Suprapubic skin (tissue), 4 donors: Measurements from ENCODE around the gene PIEZO1. TPM values are rescaled to one million over a fixed set of nuclear protein-coding genes. Genes with fewer than 3 reads are reported as not detected.

Experiments used
- DNase-seq, 2 donors: peaks; one replicate each; pipeline ENCODE4 v3.0.0-alpha.2; 2019; ENCODE audit warnings: low spot score in 2 of 2
- H3K27ac ChIP-seq: fragments of 200-600 bp; sonication (generic); one replicate; pipeline ENCODE4 v1.5.1; 2019
- H3K27me3 ChIP-seq: fragments of 200-600 bp; sonication (generic); one replicate; pipeline ENCODE4 v1.5.1; 2019
- H3K36me3 ChIP-seq: fragments of 200-600 bp; sonication (generic); one replicate; pipeline ENCODE4 v1.5.1; 2019
- H3K4me1 ChIP-seq: fragments of 200-600 bp; sonication (generic); one replicate; pipeline ENCODE4 v1.5.1; 2019
- H3K4me3 ChIP-seq: fragments of 200-600 bp; sonication (generic); one replicate; pipeline ENCODE4 v1.5.1; 2019; ENCODE audit warnings: mild to moderate bottlenecking
- H3K9me3 ChIP-seq: fragments of 200-600 bp; sonication (generic); one replicate; pipeline ENCODE4 v1.5.1; 2019
- EP300 ChIP-seq: sonication (generic); formaldehyde crosslinking; IDR thresholded peaks from one replicate; pipeline ENCODE4 v1.6.1; 2017; ENCODE audit warnings: antibody characterized with exemption
- POLR2A ChIP-seq, 2 donors: fragments of 450-650 bp; IDR thresholded peaks; one replicate each; pipeline ENCODE4 v1.6.1; 2017; ENCODE audit warnings: antibody characterized with exemption in 2 of 2, mild to moderate bottlenecking in 2 of 2, moderate library complexity in 2 of 2
- POLR2AphosphoS5 ChIP-seq, 3 donors: sonication (generic); formaldehyde crosslinking; IDR thresholded peaks; one replicate each; pipeline ENCODE4 v1.6.1; 2017; ENCODE audit warnings: antibody characterized with exemption in 3 of 3
- WGBS: methylation state at CpG from one replicate; pipeline ENCODE4 v1.1.5; 2018; 5-methylcytosine and 5-hydroxymethylcytosine counted together
- total RNA-seq, 4 donors: library from RNA; depleted of rRNA; stranded (reverse); fragments of >200 nt; gene quantifications; one replicate each; pipeline ENCODE4 v1.1.0, GENCODE V29; 2016
- TF ChIP-seq, protein P1 (sequence below), 2 donors: fragments of 200-600 bp in 1 of 2; fragments of 450-650 bp in 1 of 2; sonication (generic) in 1 of 2; IDR thresholded peaks; one replicate each; pipeline ENCODE4 v1.5.1; 2016 to 2019; ENCODE audit warnings: antibody characterized with exemption in 2 of 2, mild to moderate bottlenecking in 1 of 2, moderate library complexity in 1 of 2

PIEZO1 gene
- total RNA-seq, 4 donors from 2014 or later = 185 to 269 (median 224) TPM

DNA sequence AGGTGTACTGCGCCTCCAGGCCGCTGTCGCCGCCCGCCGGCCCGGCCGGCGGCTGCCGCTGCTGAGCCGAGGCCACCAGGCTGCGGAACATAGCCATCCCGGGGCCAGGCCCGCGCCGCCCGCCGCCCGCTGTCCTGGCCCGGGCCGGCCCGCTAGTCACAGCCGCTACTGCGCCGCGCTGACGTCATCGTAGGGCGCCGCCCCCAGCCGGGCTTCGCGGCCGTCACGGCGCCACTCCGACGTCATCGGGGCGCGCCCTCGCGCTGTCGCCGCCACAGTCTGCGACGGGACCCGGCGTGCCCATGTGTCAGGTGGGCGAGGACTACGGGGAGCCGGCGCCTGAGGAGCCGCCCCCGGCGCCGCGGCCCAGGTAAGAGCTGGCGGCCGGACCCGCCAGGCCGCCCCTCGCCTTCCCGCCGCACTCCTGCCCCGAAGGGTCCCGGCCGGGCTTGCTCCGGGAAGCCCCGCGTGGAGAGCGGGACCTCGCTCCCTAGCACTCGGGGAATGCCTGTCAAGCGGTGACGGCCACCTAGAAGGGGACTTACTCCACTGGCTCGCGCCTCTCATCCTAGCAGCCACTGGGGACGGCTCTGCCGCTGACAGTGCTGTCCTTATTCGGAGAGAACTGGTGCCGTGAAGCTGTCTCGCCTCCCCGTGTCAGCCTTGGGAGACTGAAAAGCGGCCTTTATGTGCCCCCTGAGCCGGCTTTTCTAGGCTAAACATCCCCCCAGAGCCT lies 78.6 kb downstream of the PIEZO1 start, which contains the start of the genes CTU2 and RNF166:
CTU2 (plus strand) TSS at position 275 of the 736 bp plus-strand sequence; CDS start at position 303, 28 bp downstream.
RNF166 (minus strand) TSS at position 180 of the 736 bp plus-strand sequence; CDS start at position 97, 83 bp downstream.
- TF ChIP-seq POLR2AphosphoS5 (IDR thresholded peaks at IDR 0.05) = peak in 2 of 3 donors; percentile 72 to 89
- no peak for TF ChIP-seq EP300
- TF ChIP-seq POLR2A (IDR thresholded peaks at IDR 0.05) = peak in 1 of 2 donors; percentile 42

DNA sequence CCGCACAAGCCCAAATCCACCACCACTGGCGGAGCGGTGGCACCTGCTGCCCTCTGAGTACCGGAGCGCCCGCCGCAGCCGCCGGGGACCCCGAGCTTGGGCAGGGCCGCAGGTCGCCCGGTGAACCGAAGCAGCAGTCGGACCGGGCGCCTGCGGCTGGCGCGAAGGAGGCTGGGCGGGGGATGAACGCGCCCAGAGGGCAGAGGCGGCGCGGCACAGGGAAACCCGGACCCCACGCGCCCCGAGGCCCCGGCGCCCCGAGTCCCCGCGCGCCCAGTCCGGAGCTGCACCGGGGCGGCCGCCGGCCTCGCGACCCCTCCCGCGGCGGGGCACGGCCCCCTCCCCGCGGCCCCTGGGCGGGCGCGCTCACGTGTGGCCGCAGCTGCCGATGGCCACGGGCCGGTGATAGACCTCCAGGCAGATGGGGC lies 79.2 kb downstream of the PIEZO1 start:
- Histone ChIP-seq H3K36me3 (peaks cover 5% of the 10 kb centered on the region), H3K4me1 (peaks cover 60% of the 10 kb centered on the region), H3K9me3 (no peaks in the 10 kb centered on the region), H3K27me3 (no peaks in the 10 kb centered on the region), H3K27ac (peak overlapping the region; percentile 89), H3K4me3 (peak overlapping the region; percentile 100)
- 0% methylated on average over 6 of the region's 57 CpGs for WGBS
- no peak for DNase-seq
- TF ChIP-seq POLR2A (IDR thresholded peaks at IDR 0.05) = no peak
- TF ChIP-seq POLR2AphosphoS5 (IDR thresholded peaks at IDR 0.05) = no peak
- TF ChIP-seq, protein P1, sequence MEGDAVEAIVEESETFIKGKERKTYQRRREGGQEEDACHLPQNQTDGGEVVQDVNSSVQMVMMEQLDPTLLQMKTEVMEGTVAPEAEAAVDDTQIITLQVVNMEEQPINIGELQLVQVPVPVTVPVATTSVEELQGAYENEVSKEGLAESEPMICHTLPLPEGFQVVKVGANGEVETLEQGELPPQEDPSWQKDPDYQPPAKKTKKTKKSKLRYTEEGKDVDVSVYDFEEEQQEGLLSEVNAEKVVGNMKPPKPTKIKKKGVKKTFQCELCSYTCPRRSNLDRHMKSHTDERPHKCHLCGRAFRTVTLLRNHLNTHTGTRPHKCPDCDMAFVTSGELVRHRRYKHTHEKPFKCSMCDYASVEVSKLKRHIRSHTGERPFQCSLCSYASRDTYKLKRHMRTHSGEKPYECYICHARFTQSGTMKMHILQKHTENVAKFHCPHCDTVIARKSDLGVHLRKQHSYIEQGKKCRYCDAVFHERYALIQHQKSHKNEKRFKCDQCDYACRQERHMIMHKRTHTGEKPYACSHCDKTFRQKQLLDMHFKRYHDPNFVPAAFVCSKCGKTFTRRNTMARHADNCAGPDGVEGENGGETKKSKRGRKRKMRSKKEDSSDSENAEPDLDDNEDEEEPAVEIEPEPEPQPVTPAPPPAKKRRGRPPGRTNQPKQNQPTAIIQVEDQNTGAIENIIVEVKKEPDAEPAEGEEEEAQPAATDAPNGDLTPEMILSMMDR (IDR thresholded peaks at IDR 0.05) = no peak
- no peak for TF ChIP-seq EP300

More for the DNA sequence above, 78.6 kb downstream of the PIEZO1 start, which contains the start of the genes CTU2 and RNF166:
- H3K27ac ChIP-seq = peak within 1 kb of the TSS; percentile 89
- H3K36me3 ChIP-seq = peaks cover 5% of the 10 kb centered on the region
- peaks cover 57% of the 10 kb centered on the region for H3K4me1 ChIP-seq
- DNase-seq = peak; percentile 90 to 91
- H3K9me3 ChIP-seq = no peaks in the 10 kb centered on the region
- WGBS = 0% methylated on average over 2 of the region's 86 CpGs
- no peaks in the 10 kb centered on the region for H3K27me3 ChIP-seq
- H3K4me3 ChIP-seq = peak within 1 kb of the TSS; percentile 100

DNA sequence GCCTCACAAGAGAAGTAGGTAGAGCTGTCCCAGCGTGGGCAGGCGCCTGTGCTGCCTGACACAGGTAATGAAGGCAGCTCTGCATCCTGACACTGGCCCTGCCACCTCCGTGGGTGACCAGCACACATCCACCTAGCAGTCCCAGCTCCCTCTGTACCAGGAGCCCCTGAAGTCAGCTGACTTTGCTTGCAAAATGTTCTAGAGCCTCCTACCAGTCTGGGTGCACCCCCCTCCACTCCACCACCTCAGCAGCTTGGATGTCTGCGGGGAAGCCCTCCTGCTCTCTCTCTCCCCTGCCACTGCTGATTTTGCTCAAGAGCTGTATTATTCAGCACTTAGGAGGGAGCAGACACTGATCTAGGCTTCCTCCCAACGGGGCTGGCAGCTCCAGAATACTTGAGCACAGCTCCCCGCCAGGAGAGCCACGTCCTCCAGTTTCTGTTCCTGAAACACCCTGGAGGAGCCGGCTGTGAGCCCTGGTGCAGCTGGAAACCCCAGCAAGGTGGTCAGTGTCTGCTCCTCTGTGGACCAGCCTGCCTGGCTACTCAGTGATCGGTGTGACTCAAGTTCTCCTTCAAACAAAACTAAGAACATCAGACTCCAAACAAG lies 79.8 kb downstream of the PIEZO1 start:
- Histone ChIP-seq H3K9me3 (no peaks in the 10 kb centered on the region), H3K27me3 (no peaks in the 10 kb centered on the region), H3K4me1 (peaks cover 63% of the 10 kb centered on the region), H3K4me3 (peak overlapping the region; percentile 100), H3K27ac (peak overlapping the region; percentile 89), H3K36me3 (peaks cover 8% of the 10 kb centered on the region)
- 29% methylated on average over 8 of the region's 9 CpGs for WGBS
- no peak for DNase-seq
- TF ChIP-seq POLR2AphosphoS5 (IDR thresholded peaks at IDR 0.05) = no peak
- TF ChIP-seq POLR2A (IDR thresholded peaks at IDR 0.05) = no peak
- no peak for TF ChIP-seq EP300
- TF ChIP-seq, protein P1 (IDR thresholded peaks at IDR 0.05) = no peak

DNA sequence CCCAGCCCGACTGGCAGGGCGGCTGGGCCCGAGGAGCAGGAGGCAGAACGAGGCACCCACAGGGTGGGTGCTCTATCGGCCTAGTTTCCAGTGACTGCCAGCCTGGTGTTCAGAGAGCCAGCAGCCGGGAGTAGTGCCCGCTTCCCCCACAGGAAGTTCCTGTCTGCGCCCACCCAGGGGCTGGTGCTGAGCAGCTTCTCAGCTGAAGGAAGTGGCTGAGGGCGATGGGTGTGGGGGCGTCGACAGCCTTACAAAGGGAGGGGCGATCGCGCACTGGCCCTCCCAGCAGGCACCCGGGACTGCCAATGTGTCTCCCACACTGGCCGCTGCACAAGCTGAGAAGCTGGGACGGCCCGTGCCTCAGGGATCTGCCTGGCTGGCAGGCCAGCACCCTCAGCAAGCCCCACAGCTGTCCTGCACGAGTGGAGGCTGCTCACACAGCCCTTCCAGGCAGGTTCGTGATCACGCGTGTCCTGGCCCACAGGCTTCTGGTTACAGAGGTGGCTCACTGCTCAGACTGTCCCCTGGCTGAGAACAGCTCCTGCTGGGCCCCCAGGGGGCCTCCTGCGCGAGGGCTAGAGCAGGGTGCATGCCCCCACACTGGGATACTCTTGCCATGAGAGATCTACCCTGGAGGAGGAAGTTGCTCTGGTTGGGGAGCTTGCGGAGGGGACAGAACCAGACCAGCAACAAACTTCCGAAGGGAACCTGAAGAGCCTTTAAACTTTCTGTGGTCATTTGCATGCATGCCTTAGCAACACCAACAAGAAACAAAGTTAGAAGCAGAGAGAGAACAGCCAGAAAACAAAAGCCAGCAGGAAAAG lies 81.3 kb downstream of the PIEZO1 start:
- H3K36me3 ChIP-seq = peaks cover 23% of the 10 kb centered on the region
- no peak for DNase-seq
- H3K4me3 ChIP-seq = peak overlapping the region; percentile 12
- peaks cover 67% of the 10 kb centered on the region for H3K4me1 ChIP-seq
- WGBS = 72% methylated on average over 15 of the region's 26 CpGs
- peak overlapping the region; percentile 12 for H3K27ac ChIP-seq
- TF ChIP-seq, protein P1 (IDR thresholded peaks at IDR 0.05) = no peak
- TF ChIP-seq POLR2A (IDR thresholded peaks at IDR 0.05) (no peak), POLR2AphosphoS5 (IDR thresholded peaks at IDR 0.05) (no peak), EP300 (no peak)
- no peaks in the 10 kb centered on the region for H3K9me3 ChIP-seq
- no peaks in the 10 kb centered on the region for H3K27me3 ChIP-seq

DNA sequence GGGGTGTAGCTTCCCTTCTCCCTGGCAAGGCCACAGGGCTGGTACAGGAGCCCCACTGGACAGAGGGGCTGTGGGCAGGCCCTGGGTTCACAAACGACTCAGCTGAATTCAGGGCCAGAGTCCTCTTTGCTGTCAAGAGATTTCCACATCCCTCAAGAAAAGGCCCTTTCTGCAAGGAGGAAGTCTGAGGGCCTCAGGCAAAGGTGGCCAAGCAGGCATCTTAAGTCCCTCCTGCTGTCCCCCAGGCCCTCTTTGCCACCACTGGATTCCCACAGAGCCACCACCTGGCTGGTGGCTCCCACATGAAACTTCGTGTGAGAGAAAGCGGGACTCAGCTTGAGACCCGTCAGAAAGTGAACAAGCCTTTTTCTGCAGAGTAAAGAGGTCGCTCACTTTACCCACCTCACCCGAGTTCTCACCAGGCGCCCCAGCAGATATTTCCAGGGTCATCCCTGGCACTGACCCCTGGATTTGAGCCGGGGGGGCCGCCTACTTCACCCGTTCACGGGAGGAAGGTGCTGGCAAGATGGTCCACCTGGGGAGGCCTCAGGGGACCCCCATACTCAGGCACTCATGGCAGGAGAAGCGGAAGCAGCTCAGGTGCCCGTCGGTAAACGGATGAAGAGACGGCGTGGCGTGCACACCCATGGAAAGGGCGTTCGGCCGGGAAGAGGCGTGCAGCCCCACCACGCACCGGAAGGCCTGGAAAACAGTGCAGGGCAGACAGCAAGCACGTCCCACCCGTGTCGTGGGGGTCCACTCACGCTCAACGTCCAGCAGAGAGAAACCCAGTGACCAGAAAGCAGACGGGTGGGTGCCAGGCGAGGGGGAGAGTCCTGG lies 82.4 kb downstream of the PIEZO1 start:
- 81% methylated on average over 29 of the region's 31 CpGs for WGBS
- peaks cover 60% of the 10 kb centered on the region for H3K4me1 ChIP-seq
- TF ChIP-seq EP300 (no peak), POLR2A (IDR thresholded peaks at IDR 0.05) (no peak), POLR2AphosphoS5 (IDR thresholded peaks at IDR 0.05) (no peak)
- TF ChIP-seq, protein P1 (IDR thresholded peaks at IDR 0.05) = no peak
- no peak overlapping the region for H3K4me3 ChIP-seq
- no peaks in the 10 kb centered on the region for H3K27me3 ChIP-seq
- no peaks in the 10 kb centered on the region for H3K9me3 ChIP-seq
- peaks cover 34% of the 10 kb centered on the region for H3K36me3 ChIP-seq
- DNase-seq = no peak
- no peak overlapping the region for H3K27ac ChIP-seq
